Stimulated activated CD4-positive, alpha-beta T cell treated with anti-CD3 and anti-CD28 coated beads, Interleukin-1b, Interleukin-23, amount 100 ng/mL, for 48 hours (primary cell): ENCODE data around the gene IRF2BPL.

Experiments used
- DNase-seq: peaks from one replicate; pipeline ENCODE4 v3.0.0-alpha.2; 2020

Gene IRF2BPL

GRCh38 chr14:76984787-76985375 is 43.6 kb downstream of the IRF2BPL start:
- DNase-seq, result no peak

- DNase-seq, result no peak
These were observed 44.2 kb downstream of the IRF2BPL start for GRCh38 chr14:76984297-76984696.

- DNase-seq, result no peak
These were observed 46.8 kb downstream of the IRF2BPL start for GRCh38 chr14:76981670-76982069.

DNA sequence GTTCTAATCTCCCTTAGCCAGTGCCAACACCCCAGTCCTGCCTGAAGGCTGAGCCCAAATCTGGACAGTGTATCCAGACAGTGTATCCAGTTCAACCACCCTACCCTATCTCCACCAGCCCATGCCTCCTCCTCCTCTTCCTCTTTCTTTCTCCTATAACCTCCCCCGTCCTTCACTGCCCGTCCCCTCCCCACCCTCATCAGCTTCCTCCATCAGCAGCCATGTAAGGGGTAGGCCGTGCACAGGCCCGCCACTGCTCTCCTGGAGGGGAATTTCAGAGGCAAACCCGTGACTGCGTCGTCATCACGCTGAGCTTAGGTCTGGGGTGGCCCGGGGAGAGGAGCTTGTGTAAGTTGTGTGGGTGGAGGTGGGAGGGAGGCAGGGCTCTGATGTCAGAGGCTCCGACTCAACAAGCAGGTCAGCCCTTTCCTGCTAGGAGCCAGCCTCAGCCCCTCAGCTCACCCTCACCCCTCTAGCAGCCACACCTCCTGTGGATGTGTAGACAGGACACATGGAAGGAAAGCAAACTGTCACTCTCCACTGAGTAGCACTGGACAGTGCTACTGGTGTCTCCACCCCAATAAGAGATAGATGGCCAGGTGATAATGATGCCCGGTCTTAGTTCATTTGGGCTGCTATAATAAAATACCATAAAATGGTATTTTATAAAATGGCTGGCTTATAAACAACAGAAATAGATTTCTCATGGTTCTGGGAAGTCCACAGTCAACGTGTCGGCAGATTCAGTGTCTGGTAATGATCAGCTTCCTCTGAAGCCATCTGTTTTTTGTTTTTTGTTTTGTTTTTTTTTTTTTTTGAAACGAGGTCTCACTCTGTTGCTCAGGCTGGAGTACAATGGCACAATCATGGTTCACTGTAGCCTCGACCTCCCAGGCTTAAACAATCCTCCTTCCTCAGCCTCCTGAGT is 50.5 kb downstream of the IRF2BPL start:
- DNase-seq, result peak; percentile 89

GRCh38 chr14:76976240-76977005 is 52.1 kb downstream of the IRF2BPL start:
- DNase-seq, result no peak

GRCh38 chr14:76975812-76976211 is 52.7 kb downstream of the IRF2BPL start:
- no peak for DNase-seq

GRCh38 chr14:76975051-76975450 is 53.5 kb downstream of the IRF2BPL start:
- no peak for DNase-seq
